WTC11 (cell line): ENCODE data around the gene PAK5. TPM values are rescaled to one million over a fixed set of nuclear protein-coding genes. Genes with fewer than 3 reads are reported as not detected.

Experiments
- ATAC-seq: fragments of 200-7000 bp; cut with Tn5 transposase; 2 replicates; pipeline ENCODE4 v1.10.0; 2021; ENCODE audit warnings: mild to moderate bottlenecking, moderate library complexity
- CTCF ChIA-PET: fragments of 300-600 bp; sonication (Branson Sonifier 250); formaldehyde crosslinking; loops from one replicate; lab custom pipeline; 2021; ENCODE audit warnings: antibody characterized with exemption; lab: Charles Lee
- POLR2A ChIA-PET: fragments of 350-600 bp; sonication (Branson Sonifier 250); formaldehyde crosslinking; loops from one replicate; lab custom pipeline; 2021; ENCODE audit warnings: antibody characterized with exemption; lab: Charles Lee
- DNase-seq: peaks from one replicate; pipeline ENCODE4 v3.0.0; 2021; ENCODE audit warnings: low spot score
- H3K27ac Mint-ChIP-seq: 2 replicates; pipeline ENCODE4 v1.8.0; 2021; ENCODE audit warnings: mixed read lengths
- H3K27me3 Mint-ChIP-seq: 2 replicates; pipeline ENCODE4 v1.8.0; 2021; ENCODE audit warnings: low read depth, mild to moderate bottlenecking, moderate library complexity, mixed read lengths
- H3K36me3 Mint-ChIP-seq: 2 replicates; pipeline ENCODE4 v1.8.0; 2021; ENCODE audit warnings: mixed read lengths
- H3K4me1 Mint-ChIP-seq: 2 replicates; pipeline ENCODE4 v1.8.0; 2022; ENCODE audit warnings: mixed read lengths
- H3K4me3 Mint-ChIP-seq: 2 replicates; pipeline ENCODE4 v1.8.0; 2021; ENCODE audit warnings: mild to moderate bottlenecking, moderate library complexity, mixed read lengths
- H3K9me3 Mint-ChIP-seq: 2 replicates; pipeline ENCODE4 v1.8.0; 2021; ENCODE audit warnings: mixed read lengths
- ATF1 ChIP-seq: sonication (generic); formaldehyde crosslinking; IDR thresholded peaks from 2 replicates; pipeline ENCODE4 v1.8.1; 2023; ENCODE audit warnings: mild to moderate bottlenecking, moderate library complexity, missing genetic modification reagents
- CREM ChIP-seq: sonication (generic); formaldehyde crosslinking; IDR thresholded peaks from 2 replicates; pipeline ENCODE4 v1.8.1; 2022; ENCODE audit warnings: mild to moderate bottlenecking, missing genetic modification reagents, moderate library complexity
- E2F1 ChIP-seq: sonication (generic); formaldehyde crosslinking; IDR thresholded peaks from 2 replicates; pipeline ENCODE4 v1.8.0; 2022; ENCODE audit warnings: mild to moderate bottlenecking, missing genetic modification reagents
- E2F4 ChIP-seq: sonication (generic); formaldehyde crosslinking; IDR thresholded peaks from 2 replicates; pipeline ENCODE4 v1.8.1; 2022; ENCODE audit warnings: low read depth, mild to moderate bottlenecking, moderate library complexity, missing genetic modification reagents, borderline replicate concordance
- ELF4 ChIP-seq: sonication (generic); formaldehyde crosslinking; IDR thresholded peaks from 2 replicates; pipeline ENCODE4 v1.8.1; 2022; ENCODE audit warnings: low read depth, mild to moderate bottlenecking, moderate library complexity, missing genetic modification reagents
- FOXJ3 ChIP-seq: sonication (generic); formaldehyde crosslinking; IDR thresholded peaks from 2 replicates; pipeline ENCODE4 v1.9.0; 2021; ENCODE audit warnings: missing genetic modification reagents, mild to moderate bottlenecking, borderline replicate concordance
- FOXK1 ChIP-seq: sonication (generic); formaldehyde crosslinking; IDR thresholded peaks from 2 replicates; pipeline ENCODE4 v1.8.0; 2022; ENCODE audit warnings: mild to moderate bottlenecking, moderate library complexity, missing genetic modification reagents
- FOXP1 ChIP-seq: sonication (generic); formaldehyde crosslinking; IDR thresholded peaks from 2 replicates; pipeline ENCODE4 v1.8.0; 2022; ENCODE audit warnings: missing genetic modification reagents, mild to moderate bottlenecking, moderate library complexity, borderline replicate concordance
- GABPB1 ChIP-seq: sonication (generic); formaldehyde crosslinking; IDR thresholded peaks from 2 replicates; pipeline ENCODE4 v1.8.1; 2023; ENCODE audit warnings: mild to moderate bottlenecking, missing genetic modification reagents
- GTF2I ChIP-seq: fragments of 250-450 bp; sonication (Bioruptor Pico); conservative IDR thresholded peaks from 2 replicates; pipeline ENCODE4 v1.4.0; 2021; ENCODE audit warnings: mild to moderate bottlenecking
- MYBL2 ChIP-seq: sonication (generic); formaldehyde crosslinking; IDR thresholded peaks from 2 replicates; pipeline ENCODE4 v1.8.1; 2023; ENCODE audit warnings: mild to moderate bottlenecking, moderate library complexity, missing genetic modification reagents
- NR1H2 ChIP-seq: sonication (generic); formaldehyde crosslinking; IDR thresholded peaks from 2 replicates; pipeline ENCODE4 v1.9.0; 2021; ENCODE audit warnings: mild to moderate bottlenecking, moderate library complexity, missing genetic modification reagents
- TEAD4 ChIP-seq: sonication (generic); formaldehyde crosslinking; IDR thresholded peaks from 2 replicates; pipeline ENCODE4 v1.8.0; 2022; ENCODE audit warnings: mild to moderate bottlenecking, missing genetic modification reagents
- USF2 ChIP-seq: sonication (generic); formaldehyde crosslinking; IDR thresholded peaks from 2 replicates; pipeline ENCODE4 v1.8.1; 2023; ENCODE audit warnings: mild to moderate bottlenecking, missing genetic modification reagents, moderate library complexity
- ZNF219 ChIP-seq: sonication (generic); formaldehyde crosslinking; IDR thresholded peaks from 2 replicates; pipeline ENCODE4 v1.8.0; 2023; ENCODE audit warnings: missing genetic modification reagents, mild to moderate bottlenecking, borderline replicate concordance
- ZNF281 ChIP-seq: sonication (generic); formaldehyde crosslinking; IDR thresholded peaks from 2 replicates; pipeline ENCODE4 v1.8.0; 2023; ENCODE audit warnings: mild to moderate bottlenecking, missing genetic modification reagents
- ZNF512 ChIP-seq: sonication (generic); formaldehyde crosslinking; IDR thresholded peaks from 2 replicates; pipeline ENCODE4 v1.8.1; 2022; ENCODE audit warnings: missing genetic modification reagents, borderline replicate concordance
- ZNF532 ChIP-seq: fragments of 250-450 bp; sonication (Bioruptor Pico); IDR thresholded peaks from 2 replicates; pipeline ENCODE4 v1.9.0; 2021; ENCODE audit warnings: mild to moderate bottlenecking, borderline replicate concordance
- ZNF671 ChIP-seq: fragments of 250-450 bp; sonication (Bioruptor Pico); IDR thresholded peaks from 2 replicates; pipeline ENCODE4 v1.8.0; 2021; ENCODE audit warnings: mild to moderate bottlenecking
- ZSCAN18 ChIP-seq: fragments of 250-450 bp; sonication (Bioruptor Pico); IDR thresholded peaks from 2 replicates; pipeline ENCODE4 v2.1.2; 2022; ENCODE audit warnings: mild to moderate bottlenecking, moderate library complexity
- total RNA-seq: library from RNA; stranded (reverse); gene quantifications from 3 replicates; pipeline ENCODE4 v1.2.3, GENCODE V29; 2021

Gene PAK5
- total RNA-seq, 1 experiment from 2014 or later, result 0.31 TPM

- TF ChIP-seq GTF2I (CRISPR knock-in tag) (no peak), GABPB1 (no peak), E2F1 (CRISPR knock-in tag) (no peak), CREM (no peak)
Observed at GRCh38 chr20:9555781-9556180, 283.1 kb downstream of the PAK5 start (continued).

GRCh38 chr20:9551808-9552550 is 286.9 kb downstream of the PAK5 start:
- H3K4me3 Mint-ChIP-seq, result no peak overlapping the region
- ChIA-PET CTCF (no interaction called here), POLR2A (no interaction called here)
- ATAC-seq (no peak), DNase-seq (no peak)
- no peaks in the 10 kb centered on the region for H3K9me3 Mint-ChIP-seq
- H3K4me1 Mint-ChIP-seq, result peaks cover 3% of the 10 kb centered on the region
- H3K27ac Mint-ChIP-seq, result no peak overlapping the region
- peaks cover 2% of the 10 kb centered on the region; the same call in 1 of the 2 replicates for H3K27me3 Mint-ChIP-seq
- TF ChIP-seq ZNF219 (no peak), TEAD4 (CRISPR knock-in tag) (no peak), ZNF671 (CRISPR knock-in tag) (no peak), FOXJ3 (CRISPR knock-in tag) (no peak), USF2 (CRISPR knock-in tag) (no peak)
- no peaks in the 10 kb centered on the region for H3K36me3 Mint-ChIP-seq

- Mint-ChIP-seq H3K4me1 (peaks cover 3% of the 10 kb centered on the region), H3K27me3 (peaks cover 2% of the 10 kb centered on the region; the same call in 1 of the 2 replicates), H3K4me3 (no peak overlapping the region), H3K27ac (no peak overlapping the region), H3K36me3 (no peaks in the 10 kb centered on the region), H3K9me3 (no peaks in the 10 kb centered on the region)
- ChIA-PET POLR2A (no interaction called here), CTCF (no interaction called here)
- ATAC-seq (no peak), DNase-seq (no peak)
- TF ChIP-seq ZNF532 (CRISPR knock-in tag) (no peak), FOXK1 (CRISPR knock-in tag) (no peak), ZNF281 (CRISPR knock-in tag) (no peak), ZSCAN18 (CRISPR knock-in tag) (no peak), ZNF512 (no peak), ATF1 (CRISPR knock-in tag) (no peak), ELF4 (no peak), MYBL2 (CRISPR knock-in tag) (no peak), GTF2I (CRISPR knock-in tag) (no peak), FOXP1 (no peak), E2F4 (no peak), NR1H2 (CRISPR knock-in tag) (no peak)
Observed at GRCh38 chr20:9550871-9551270, 288.0 kb downstream of the PAK5 start.
